HK-2 (cell line): Measurements from ENCODE around the gene GRIK4.
"Not testable (repeated sequence)": the region's sequence is repeated elsewhere in the genome, so short reads cannot be mapped to it uniquely, and the experiment has no call there.

Experiments
- DNase-seq: peaks from one replicate; pipeline ENCODE4 v3.0.0-alpha.2; 2018; ENCODE audit not compliant: unreplicated experiment

GRIK4 gene

DNA sequence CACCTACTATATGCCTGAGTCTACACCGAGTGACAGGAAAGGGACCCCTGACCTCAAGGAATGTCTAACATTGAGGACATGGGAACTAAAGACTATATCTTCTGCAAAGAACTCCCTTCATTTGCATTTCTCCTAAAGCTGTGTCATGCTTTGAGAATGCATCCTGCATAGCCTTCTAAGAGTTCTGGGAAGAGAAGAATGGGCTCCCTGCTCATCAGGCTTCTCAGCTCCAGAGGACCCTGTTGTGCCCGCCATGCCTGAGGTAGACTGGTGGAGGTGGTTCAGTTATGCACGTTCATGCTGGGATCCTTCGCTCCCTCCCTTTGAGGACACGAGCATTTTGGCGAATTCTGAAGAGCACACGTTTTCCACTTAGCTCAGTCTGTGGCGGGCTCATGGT lies 63.3 kb downstream of the GRIK4 start:
- DNase-seq, result no peak

DNA sequence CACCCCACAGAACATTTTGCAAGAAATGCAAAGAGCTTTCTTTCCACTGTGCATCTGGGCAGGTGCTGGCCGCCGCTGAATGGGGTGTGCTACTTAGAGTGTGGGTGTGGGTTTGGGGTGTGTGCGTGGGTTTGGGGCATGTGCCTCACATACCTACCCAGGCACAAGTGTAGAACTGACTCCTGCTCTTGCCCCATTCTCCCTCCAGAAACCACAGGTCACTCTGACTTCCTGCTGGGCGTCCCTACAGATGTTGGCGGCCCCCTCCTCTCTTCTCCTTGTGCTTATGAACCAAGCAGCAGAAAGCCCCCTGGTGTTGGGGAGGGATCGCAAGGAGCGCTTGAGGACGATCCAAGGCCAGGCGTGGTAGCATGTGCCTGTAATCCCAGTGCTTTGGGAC lies 63.9 kb downstream of the GRIK4 start:
- DNase-seq, result no peak

DNA sequence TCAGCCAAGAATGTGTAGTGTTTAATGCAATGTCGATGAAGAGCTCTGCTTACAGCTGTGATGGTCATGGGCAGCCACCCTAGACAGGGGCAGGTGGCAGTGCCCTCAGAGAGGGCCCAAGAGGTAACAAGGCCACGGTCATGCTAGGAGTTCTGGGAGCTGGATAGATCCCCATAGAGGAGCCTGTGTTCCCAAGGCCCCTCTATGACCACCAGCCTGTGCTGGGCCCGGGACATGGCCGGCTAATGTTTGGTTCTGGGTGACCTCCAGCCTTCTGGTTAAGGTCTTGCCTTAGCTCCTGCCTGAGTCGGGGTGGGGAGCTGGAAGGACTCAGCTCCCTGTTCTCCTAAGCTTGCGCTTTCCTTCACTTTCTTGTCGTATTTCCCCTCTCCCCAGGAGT lies 65.1 kb downstream of the GRIK4 start:
- DNase-seq, result no peak

DNA sequence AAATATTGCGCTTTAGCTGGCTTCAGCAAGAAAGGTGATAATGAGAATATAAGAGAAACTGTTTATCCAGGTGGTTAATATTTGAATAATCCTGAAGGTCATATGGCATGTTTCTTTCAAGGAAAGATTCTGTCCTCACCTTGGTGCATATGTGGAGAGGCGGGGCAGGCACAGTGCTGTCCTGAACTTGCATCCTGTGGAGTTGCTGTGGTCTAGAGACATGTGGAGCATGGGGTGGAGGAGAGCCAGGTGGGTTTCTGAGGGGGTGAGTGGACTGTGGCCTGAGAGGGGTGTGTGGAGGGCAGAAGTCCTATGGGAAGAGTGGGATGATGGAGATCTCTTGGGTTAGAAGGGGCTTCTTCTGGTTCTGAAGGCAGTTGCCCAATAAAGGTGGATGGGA lies 65.5 kb downstream of the GRIK4 start:
- no peak for DNase-seq

DNA sequence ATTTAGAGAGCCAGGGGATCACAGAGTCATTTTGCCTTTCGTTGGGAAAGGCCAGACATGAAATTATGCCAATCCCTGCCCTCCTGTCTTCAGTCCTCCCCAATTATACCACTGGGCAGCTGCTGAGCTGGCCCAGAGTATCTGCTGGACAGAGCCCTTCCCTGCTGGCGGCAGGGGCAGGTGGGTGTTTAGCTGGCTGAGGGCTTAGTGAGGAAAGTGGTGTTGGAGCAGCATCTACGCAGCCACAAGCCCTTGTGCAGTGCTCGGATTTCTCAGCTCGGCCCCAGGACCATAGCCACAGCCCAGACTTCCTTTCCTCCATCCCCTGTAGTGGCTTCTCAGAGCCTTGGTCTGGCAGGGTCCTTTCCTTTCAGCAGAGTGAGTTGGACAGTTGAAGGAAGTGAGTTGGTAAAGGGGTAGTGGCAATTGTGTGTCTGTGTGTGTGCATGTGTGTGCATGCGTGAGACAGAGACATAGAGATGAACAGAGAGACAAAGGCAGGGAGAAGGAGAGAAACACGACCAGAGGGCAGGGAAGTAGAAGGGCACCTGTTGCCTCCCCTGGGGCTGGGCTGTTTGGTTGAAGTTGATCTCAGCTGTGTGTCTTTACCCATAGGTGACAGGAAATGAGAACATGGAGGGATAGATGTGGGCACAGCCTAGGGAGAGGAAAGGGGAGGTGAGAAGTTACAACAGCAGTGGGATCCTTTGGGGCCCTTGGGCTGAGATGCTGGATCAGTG lies 66.2 kb downstream of the GRIK4 start:
- no peak for DNase-seq

DNA sequence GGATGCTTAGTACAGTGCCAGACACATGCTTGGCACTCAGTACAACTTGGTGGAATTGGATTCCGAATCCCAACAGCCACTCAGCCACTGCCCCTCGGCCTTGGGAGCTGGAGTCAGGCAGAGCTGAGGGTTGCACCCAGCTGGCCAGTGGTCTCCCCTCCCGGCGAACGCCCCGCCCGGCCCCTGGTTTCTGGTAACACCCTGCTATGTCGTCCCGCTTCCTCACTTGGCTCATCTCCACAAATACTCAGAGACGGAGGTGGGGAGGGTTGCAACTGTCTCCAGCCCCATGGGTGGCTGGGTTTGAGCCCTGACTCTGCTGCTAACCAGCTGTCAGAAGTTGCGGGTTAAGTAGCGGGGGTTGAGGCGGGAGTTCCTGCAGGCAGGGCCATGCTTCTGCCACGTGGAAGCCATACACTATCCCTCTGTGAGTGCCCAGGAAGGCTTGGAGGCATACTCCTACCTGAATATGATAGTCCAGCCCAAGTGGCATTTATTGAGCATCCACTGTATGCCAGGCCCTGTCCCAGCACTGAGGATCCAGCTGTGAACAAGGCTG lies 67.1 kb downstream of the GRIK4 start:
- no peak for DNase-seq

DNA sequence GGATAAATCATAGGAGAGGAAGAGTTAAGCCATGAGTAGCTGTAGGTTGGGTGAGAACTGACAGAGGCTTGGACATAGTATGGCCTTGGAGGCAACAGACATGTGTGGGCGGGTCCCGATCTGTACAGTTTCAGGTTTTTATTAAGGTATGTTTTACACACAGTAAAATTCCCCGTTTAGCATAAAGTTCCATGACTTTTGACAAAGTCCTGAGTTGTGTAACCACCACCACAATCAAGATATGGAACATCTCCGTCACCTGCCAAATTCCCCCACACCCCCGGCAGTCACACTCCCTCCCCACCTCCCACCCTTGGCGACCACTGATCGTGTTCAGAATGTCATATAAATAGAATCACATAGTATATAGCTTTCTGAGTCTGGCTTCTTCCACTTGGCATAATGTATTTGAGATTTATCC lies 68.1 kb downstream of the GRIK4 start:
- no peak for DNase-seq

DNA sequence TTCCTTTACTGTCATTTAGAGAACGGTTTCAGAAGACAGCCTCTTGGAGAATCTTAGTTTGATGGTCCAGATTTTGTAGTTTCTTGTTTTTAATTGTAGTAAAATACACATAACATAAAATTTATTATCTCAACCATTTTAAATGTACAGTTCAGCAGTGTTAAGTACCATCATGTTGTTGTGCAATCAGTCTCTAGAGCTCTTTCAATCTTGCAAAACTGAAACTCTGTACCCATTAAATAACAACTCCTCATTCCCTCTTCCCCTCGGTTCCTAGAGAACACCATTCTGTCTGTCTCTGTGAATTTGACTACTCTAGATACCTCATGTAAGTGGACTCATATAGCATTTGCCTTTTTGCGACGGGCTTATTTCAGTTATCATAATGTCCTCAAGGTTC lies 69.8 kb downstream of the GRIK4 start:
- no peak for DNase-seq

DNA sequence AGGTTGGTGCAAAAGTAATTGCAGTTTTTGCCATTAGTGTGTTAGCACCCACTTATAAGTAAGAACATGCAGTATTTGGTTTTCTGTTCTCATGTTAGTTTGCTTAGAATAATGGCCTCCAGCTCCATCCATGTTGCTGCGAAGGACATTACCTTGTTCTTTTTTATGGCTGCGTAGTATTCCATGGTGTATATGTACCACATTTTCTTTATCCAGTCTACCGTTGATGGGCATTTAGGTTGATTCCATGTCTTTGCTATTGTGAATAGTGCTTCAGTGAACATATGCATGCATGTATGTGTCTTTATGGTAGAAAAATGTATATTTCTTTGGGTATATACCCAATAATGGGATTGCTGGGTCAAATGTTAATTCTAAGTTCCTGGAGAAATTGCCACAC lies 71.0 kb downstream of the GRIK4 start:
- DNase-seq, result not testable (repeated sequence)

DNA sequence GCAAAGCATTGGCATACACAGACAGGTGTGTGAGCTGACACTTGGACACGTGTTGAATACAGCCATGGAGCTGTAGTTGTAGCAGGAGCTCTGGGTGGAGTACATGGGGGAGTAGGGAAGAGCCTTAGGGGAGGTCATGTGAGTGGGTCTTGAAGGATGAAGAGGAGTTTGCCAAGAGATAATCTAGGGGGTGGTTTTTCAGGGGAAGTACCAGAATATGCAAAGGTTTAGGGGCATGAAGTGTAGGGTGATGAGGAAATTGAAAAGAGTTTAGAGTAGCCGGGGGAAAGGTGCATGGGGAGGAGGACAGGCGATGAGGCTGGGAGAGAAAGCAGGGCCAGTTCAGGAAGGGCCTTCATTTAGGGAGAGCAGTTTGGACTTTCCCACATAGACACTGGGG lies 74.5 kb downstream of the GRIK4 start:
- no peak for DNase-seq

DNA sequence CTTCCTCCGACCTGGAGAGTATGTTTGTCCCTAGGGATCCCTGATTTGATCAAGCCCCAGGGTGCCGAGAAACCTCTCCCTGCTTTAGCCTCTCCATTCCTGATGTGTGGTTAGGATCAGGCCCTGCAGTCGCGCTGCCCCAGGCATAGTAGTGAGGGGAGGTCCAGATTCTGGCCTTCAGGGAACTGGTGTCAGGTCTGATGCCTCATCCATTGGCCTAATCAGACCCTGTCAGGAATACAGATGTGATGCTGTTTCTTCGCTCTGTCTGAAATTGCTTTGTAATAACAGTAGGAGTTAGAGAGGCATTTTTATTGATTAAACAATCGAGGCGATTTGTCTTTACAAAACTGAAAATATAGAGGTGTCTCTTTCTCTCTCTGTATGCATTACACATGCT lies 75.2 kb downstream of the GRIK4 start:
- DNase-seq, result no peak

DNA sequence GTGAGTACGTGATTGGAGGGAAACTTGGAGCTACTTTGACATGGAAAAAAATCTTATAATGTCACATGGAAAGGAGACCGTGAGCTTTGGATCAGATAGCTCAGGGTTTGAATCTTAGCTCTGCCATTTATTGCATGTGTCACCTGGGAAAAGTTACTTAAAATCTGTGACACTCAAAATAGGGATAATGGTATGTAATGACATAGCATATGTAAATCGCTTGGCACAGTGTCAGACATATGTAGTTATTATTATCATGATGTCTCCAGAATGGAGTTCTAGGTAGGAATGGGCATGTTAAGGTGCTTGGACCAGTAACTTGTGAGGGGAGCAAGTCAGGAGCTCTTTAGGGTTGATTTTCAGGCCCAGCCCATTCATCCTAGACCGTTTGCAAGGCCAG lies 75.8 kb downstream of the GRIK4 start:
- no peak for DNase-seq

DNA sequence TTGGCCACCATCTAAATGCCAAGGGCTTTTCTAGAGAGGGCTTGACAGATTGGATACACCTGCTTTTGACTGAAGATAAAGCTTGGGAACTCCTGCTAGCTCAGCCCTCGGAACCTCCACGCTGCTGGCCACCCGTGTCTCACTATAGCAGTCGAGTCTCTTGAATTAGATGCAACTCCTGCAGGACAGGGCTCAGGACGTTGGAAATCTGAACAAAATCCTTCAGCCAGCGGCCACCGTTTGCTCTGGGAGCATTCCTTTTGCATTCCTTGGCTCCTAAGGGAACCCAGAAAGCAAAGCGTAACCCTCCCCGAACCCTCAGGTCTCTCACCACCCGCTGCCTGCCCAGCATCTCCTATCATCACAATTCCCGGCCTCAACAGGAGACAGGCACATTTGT lies 77.8 kb downstream of the GRIK4 start:
- no peak for DNase-seq

DNA sequence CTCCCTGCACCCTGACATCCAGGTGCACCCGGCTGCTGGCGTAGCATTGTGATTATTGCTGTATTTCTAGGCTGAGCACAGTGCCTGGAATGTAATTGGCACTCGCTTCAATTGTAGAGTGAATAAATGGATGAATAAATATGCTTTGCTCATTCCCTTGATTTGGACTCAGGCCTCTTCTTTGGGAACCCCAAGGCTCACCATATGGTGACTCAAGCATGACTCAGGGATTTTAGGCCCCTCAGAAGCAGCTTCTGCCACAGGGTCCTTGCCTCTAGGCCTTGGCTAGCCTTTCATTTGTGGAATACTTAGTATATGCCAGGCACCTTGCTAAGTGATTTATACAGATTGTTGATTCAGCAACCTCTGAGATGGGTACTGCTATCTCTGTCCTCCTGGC lies 78.9 kb downstream of the GRIK4 start:
- DNase-seq, result no peak

DNA sequence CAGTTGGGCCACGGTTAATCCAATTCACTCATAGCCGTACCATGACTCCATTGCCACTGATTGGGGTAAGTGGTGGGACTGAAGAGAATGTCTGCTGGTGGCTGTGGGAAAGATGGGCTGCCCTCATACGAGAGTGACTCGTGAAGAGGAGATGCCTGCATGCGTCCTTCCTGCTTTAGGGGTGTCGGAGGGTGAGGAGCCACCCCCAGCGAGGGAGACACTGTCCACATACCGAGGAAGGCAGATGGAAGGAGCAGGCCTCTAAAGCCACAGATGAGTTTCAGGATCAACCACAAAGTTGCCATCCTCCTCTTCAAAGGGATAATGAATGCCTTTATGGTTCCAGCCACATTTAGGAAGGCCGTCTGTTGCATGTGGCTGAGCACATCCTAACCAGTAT lies 83.2 kb downstream of the GRIK4 start:
- DNase-seq, result no peak

DNA sequence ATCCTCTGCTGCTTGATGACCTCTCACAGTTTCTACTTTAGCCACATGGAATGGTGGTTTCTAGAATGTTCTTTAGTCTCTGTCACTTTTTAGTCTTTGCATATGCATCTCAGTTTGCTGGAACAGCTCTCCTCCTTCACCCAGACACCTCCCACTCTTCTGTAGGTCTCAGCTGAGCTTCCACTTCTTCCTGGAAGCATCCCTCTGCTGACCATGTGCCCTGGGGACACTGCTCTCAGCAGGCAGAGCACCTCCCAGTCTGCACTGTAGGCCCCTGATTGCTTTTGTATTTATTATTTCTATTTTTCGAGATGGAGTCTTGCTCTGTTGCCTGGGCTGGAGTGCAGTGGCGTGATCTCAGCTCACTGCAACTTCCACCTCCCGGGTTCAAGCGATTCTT lies 84.0 kb downstream of the GRIK4 start:
- no peak for DNase-seq

DNA sequence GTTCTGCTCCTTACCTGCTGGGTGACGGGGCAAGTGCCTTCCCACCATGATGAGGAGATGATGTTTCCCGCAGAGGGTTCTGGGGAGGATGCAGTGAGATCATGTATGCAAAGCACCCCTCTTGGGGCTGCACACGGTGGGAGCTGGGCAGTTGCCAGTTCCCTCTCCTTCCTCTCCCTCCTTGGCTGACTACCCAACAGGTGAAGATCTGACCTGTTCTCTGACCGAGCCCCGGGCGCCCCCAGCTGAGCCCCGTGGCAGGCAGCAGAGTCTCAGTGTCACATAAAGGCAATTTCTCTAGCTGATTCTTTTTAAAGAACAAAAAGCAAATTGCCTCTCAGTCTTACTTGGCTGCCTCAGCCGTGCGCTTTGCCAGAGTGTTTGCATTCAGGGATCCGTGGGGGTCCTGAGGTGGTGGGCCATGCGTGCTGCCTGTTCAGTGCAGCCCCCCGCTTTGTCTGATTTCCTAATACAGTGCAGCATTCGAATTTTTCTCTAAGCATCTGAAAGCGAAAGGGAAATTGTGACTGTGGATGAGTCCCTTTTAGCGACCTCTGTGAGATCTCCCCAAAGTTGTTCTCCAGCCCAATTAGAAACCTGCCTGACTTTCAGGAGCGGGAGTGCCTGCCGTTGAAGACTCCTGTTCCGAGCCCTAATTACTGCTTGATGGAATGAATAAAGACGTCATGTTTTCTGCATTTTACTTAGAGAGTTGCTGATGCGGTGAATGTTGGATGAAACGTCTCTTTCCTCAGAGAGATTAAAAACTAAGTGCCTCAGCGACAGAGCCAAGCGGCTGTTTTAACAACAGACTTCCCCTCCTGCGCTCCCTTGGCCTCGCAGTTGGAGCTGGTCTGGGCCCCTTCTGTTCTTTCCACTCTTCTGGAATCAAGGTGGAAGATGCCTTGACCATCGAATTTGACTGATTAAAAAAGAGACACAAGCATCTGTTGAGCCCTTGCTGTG lies 86.0 kb downstream of the GRIK4 start:
- no peak for DNase-seq

DNA sequence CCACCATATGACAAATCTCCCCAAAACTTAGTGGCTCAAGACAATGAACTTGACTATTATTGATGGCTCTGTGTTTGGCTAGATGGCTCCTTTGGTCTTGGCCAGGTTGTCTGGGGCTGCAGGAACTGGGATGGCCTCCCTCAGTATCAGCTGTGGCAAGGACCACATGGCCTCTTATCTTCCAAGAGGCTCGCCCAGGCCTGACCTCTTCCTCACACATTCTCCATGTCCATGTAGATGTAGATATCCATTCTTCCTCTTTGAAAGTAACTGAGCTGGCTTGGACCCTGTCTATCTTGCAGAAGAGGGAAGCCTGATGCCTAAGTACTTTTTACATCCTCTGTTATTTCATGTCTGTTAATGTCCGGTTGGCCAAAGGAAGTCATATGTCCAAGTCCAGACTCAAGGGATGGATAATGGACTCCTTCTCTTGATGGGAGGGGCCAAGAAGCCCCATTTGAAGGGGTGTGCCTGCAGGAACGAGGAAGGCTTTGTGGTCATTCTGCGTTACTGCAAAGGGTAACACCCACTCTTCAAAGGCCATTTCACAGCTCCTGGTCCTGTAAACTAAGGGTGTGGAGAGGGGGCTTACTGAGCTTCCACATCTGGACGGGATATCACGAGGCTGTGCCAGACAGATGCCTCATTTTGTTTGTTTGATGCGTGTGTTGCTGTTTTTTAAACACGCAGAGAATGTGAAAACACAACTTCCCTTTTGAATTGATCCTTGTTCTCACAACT lies 87.1 kb downstream of the GRIK4 start:
- no peak for DNase-seq

DNA sequence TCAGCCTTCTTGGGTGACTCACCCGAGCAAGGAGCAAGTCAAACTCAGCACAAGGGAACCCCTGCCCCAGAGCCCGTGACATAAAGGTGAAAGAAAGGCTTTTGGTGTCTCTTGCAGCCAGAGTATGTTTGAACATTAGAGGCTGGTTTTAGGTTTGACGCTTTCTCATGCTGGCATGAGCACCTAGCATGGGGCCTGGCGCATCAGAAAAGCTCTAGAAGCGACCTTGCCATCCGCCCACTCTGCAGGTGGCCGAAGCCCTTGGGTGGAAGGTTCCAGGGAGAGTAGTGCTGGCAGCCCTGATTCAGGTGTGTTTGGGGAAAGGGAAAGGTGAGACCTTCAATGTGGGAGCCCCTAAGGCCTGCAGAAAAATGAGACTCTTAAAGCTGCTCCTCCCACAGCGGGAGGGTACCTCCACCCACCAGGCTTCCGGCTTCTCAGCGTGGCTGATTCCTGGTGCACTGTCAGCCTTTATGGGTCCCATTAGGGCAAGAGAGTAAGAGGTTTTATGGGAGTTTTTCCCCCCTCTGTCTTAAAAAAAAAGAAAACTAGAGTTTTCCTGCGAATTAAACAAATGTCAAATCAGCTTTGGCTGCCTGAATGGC lies 88.4 kb downstream of the GRIK4 start:
- no peak for DNase-seq

DNA sequence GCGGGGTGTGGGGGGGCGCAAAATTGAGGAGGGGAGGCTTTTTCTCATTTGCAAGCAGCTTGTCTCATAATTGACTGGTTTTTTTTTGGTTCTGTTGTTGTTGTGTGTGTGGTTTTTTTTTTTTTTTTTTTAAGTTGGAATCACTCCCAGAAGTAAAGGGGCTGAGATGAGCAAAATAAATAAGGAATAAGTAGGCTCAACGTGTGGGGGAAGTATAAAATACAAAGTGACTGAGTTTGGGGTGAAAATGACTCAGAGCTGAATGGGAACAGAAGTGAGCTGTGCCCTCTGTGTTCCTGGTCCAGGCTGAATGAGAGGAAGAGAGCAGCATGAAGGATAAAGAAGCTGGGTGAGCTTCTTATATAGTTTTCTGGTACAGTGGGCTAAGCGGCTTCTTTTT lies 90.0 kb downstream of the GRIK4 start:
- no peak for DNase-seq

DNA sequence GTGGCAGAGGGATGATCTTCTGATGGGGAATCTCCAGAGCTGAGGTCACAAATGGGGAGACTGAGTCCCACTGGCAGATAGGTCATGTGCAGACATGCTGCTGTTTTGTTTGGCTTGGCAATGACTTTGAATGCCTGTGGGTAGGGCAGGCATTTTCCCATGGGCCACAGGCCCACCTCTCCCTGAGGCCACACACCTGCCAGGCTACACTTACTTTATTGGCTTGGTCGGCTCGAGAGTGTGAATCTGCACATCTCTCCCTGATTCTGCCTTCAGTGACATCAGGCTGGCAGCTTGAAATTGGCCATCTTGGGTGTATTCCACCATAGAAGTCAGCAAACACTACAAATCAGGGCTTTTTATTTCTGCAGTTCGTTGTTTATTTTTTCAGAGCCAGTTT lies 91.5 kb downstream of the GRIK4 start:
- no peak for DNase-seq

DNA sequence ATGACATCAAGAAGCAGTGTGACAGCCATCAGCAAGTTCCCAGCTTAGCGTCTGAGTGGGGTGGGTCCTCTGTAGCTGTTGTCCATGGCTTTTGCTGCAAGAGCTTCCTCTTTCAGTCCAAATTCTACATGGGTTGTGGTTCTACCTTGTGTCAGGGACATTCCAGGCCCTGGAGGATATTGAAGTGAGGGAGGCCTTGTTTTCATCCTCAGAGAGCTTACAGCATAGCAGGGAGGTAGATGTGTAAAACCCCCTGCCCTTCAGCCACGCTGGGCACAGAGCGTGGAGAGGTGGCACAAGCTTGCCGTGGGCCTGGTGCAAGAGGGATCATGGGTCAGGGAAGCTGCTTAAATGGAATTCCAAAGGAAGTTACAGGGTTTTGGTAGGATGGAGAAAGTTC lies 93.9 kb downstream of the GRIK4 start:
- DNase-seq, result no peak
